K562 (cell line): Measurements from ENCODE around the gene IRF2BP1. TPM values are rescaled to one million over a fixed set of nuclear protein-coding genes. Genes with fewer than 3 reads are reported as not detected.

ENCODE experiments used
- ATAC-seq: fragments of 200-7000 bp; cut with Tn5 transposase; 3 replicates; pipeline ENCODE4 v1.9.1; 2020; ENCODE audit warnings: moderate library complexity
- BruUV-seq: library from RNA; stranded (reverse); fragments of 400-500 nt; replicated peaks from 2 replicates; lab custom pipeline; 2021; lab: Mats Ljungman, UMichigan
- CTCF ChIA-PET: fragments of 300-600 bp; formaldehyde crosslinking; extraction: SDS; loops from one replicate; lab custom pipeline; 2021; ENCODE audit warnings: low intra/inter-chr PET ratio; lab: Yijun Ruan, JAX
- POLR2A ChIA-PET: fragments of 300-600, 350-650 bp; sonication (Branson Sonifier 250); formaldehyde crosslinking; extraction: SDS; loops from one replicate; lab custom pipeline; 2021; ENCODE audit warnings: antibody characterized with exemption, inconsistent platforms; lab: Yijun Ruan, JAX
- DNase-seq, 4 experiments: peaks; one replicate each; pipeline versions ENCODE4 v3.0.0 to v3.0.0-alpha.2; 2011 to 2018; ENCODE audit warnings: low spot score in 3 of 4, mixed read lengths in 3 of 4; ENCODE audit errors: extremely low read depth in 1 of 4
- FAIRE-seq: peaks from 2 replicates; lab custom pipeline; 2011; peaks lifted over from hg19 to GRCh38; lab: Jason Lieb, UNC
- H2AFZ ChIP-seq: 2 replicates; pipeline ENCODE4 v1.6.0; 2011; ENCODE audit warnings: low read depth, low read length, control low read depth, inconsistent platforms
- H3K27ac ChIP-seq: fragments of 200-600 bp; 3 replicates; pipeline ENCODE4 v1.8.0; 2011; ENCODE audit warnings: low read depth, mild to moderate bottlenecking, control low read depth, inconsistent platforms, low read length, moderate library complexity, mixed read lengths; ENCODE audit errors: extremely low read depth
- H3K27me3 ChIP-seq, 2 experiments: fragments of 300-600 bp in 1 of 2; 2 replicates in 1 of 2; 3 replicates in 1 of 2; pipeline versions ENCODE4 v1.6.0 to v1.8.0; 2011; ENCODE audit warnings: inconsistent platforms in 2 of 2, low read length in 2 of 2, mild to moderate bottlenecking in 1 of 2, mixed read lengths in 1 of 2, moderate library complexity in 1 of 2; ENCODE audit not compliant: control insufficient read depth in 2 of 2, insufficient read depth in 2 of 2
- H3K36me3 ChIP-seq: fragments of 300-600 bp; 3 replicates; pipeline ENCODE4 v1.8.0; 2011; ENCODE audit warnings: mild to moderate bottlenecking, low read length, inconsistent platforms; ENCODE audit not compliant: control insufficient read depth, insufficient read depth
- H3K4me1 ChIP-seq, 2 experiments: fragments of 200-600 bp in 1 of 2; replicated peaks in 1 of 2; 2 replicates in 1 of 2; 3 replicates in 1 of 2; pipeline versions ENCODE4 v1.5.1 to v1.8.0; 2011; ENCODE audit warnings: inconsistent platforms in 2 of 2, low read length in 2 of 2, mild to moderate bottlenecking in 1 of 2, mixed read lengths in 1 of 2, moderate library complexity in 1 of 2; ENCODE audit not compliant: control insufficient read depth in 2 of 2, insufficient read depth in 2 of 2
- H3K4me2 ChIP-seq: 2 replicates; pipeline ENCODE4 v1.6.1; 2011; ENCODE audit warnings: low read length, control low read depth, inconsistent platforms, mixed read lengths; ENCODE audit not compliant: insufficient read depth
- H3K4me3 ChIP-seq: fragments of 200-600 bp; sonication (generic), shearing (Covaris generic); 2 replicates; pipeline ENCODE4 v1.5.1; 2016; ENCODE audit warnings: control low read depth, inconsistent platforms
- H3K79me2 ChIP-seq: fragments of 200-600 bp; 3 replicates; pipeline ENCODE4 v1.8.0; 2011; ENCODE audit warnings: low read length, inconsistent platforms; ENCODE audit not compliant: control insufficient read depth, insufficient read depth
- H3K9ac ChIP-seq, 2 experiments: 2 replicates each; pipeline versions ENCODE4 v1.6.0 to v1.6.1; 2011; ENCODE audit warnings: low read depth in 2 of 2, low read length in 2 of 2, control low read depth in 1 of 2, inconsistent platforms in 1 of 2, mild to moderate bottlenecking in 1 of 2, mixed read lengths in 1 of 2; ENCODE audit not compliant: insufficient read depth in 1 of 2
- H3K9me1 ChIP-seq: one replicate; pipeline ENCODE4 v1.6.0; 2011; ENCODE audit warnings: inconsistent platforms, mild to moderate bottlenecking, low read length, moderate library complexity; ENCODE audit not compliant: control insufficient read depth, insufficient read depth
- H3K9me3 ChIP-seq: replicated peaks from 2 replicates; pipeline ENCODE4 v1.5.1; 2011; ENCODE audit warnings: low read depth, low read length, inconsistent platforms; ENCODE audit not compliant: control insufficient read depth, insufficient read depth
- H4K20me1 ChIP-seq: replicated peaks from 2 replicates; pipeline ENCODE4 v1.6.1; 2011; ENCODE audit warnings: low read length, inconsistent platforms, mixed read lengths; ENCODE audit not compliant: control insufficient read depth, insufficient read depth
- CHCHD3 ChIP-seq: fragments of 250-450 bp; sonication (Bioruptor Pico); IDR thresholded peaks from 2 replicates; pipeline ENCODE4 v2.1.2; 2022; ENCODE audit warnings: mild to moderate bottlenecking
- ETS2 ChIP-seq: IDR thresholded peaks from 2 replicates; pipeline ENCODE4 v1.6.1; 2016; ENCODE audit warnings: borderline replicate concordance, missing genetic modification characterization, mild to moderate bottlenecking, moderate library complexity, missing compliant biosample characterization; ENCODE audit not compliant: poor library complexity, severe bottlenecking
- FOXJ2 ChIP-seq: fragments of 200-800 bp; sonication (Bioruptor generic); IDR thresholded peaks from 2 replicates; pipeline ENCODE4 v1.6.1; 2016; ENCODE audit warnings: missing genetic modification characterization, missing compliant biosample characterization
- KLF6 ChIP-seq: fragments of 250-450 bp; sonication (Bioruptor Pico); IDR thresholded peaks from 2 replicates; pipeline ENCODE4 v1.4.0; 2020; ENCODE audit warnings: mild to moderate bottlenecking, moderate library complexity, borderline replicate concordance
- PATZ1 ChIP-seq: fragments of 250-450 bp; sonication (Bioruptor Pico); IDR thresholded peaks from 2 replicates; pipeline ENCODE4 v1.5.0; 2020; ENCODE audit warnings: mild to moderate bottlenecking, borderline replicate concordance
- SREBF2 ChIP-seq: sonication (generic); formaldehyde crosslinking; IDR thresholded peaks from 2 replicates; pipeline ENCODE4 v1.4.0; 2020; ENCODE audit warnings: mild to moderate bottlenecking, missing genetic modification reagents
- TBP ChIP-seq: optimal IDR thresholded peaks from 2 replicates; pipeline ENCODE3; 2011; ENCODE audit warnings: low read depth, low read length, improper control_type of control experiment
- THAP12 ChIP-seq: fragments of 250-450 bp; sonication (Bioruptor Pico); IDR thresholded peaks from 2 replicates; pipeline ENCODE4 v1.9.0; 2021; ENCODE audit warnings: mild to moderate bottlenecking, inconsistent platforms
- ZFP30 ChIP-seq: fragments of 250-450 bp; sonication (Bioruptor Pico); IDR thresholded peaks from 2 replicates; pipeline ENCODE4 v1.8.0; 2022; ENCODE audit warnings: moderate library complexity, mild to moderate bottlenecking, inconsistent platforms, borderline replicate concordance
- ZNF280A ChIP-seq: fragments of 450-650 bp; IDR thresholded peaks from 2 replicates; pipeline ENCODE4 v1.6.1; 2018; ENCODE audit warnings: mild to moderate bottlenecking, low read depth; ENCODE audit not compliant: partially characterized antibody
- WGBS: fragments of 100-300 bp; shearing (Covaris generic); methylation state at CpG from one replicate; pipeline ENCODE4 v1.1.6; 2016; ENCODE audit warnings: low coverage, mixed read lengths; ENCODE audit not compliant: insufficient coverage; ENCODE audit errors: missing lambda C conversion rate; 5-methylcytosine and 5-hydroxymethylcytosine counted together
- in situ Hi-C: fragments of 300-500 bp; cut with MboI; formaldehyde crosslinking; loops from 4 replicates; pipeline ENCODE4 v1.15.0; 2018; ENCODE audit warnings: inconsistent platforms, mixed read lengths
- intact Hi-C: fragments of 100-400 bp; cut with micrococcal nuclease; formaldehyde crosslinking; loops from 2 replicates; pipeline ENCODE4 v1.14.2; 2022
- polyA plus RNA-seq, 8 experiments: library from polyadenylated mRNA; depleted of rRNA in 4 of 8; stranded (reverse) in 5 of 8; unstranded in 3 of 8; fragments of >200 nt; fragmentation: Nextera tagmentation in 2 of 8; fragmentation: Illumina TruSeq in 1 of 8; extraction: Ambion mirVana in 2 of 8; extraction: Trizol in 1 of 8; gene quantifications; 2 replicates each; pipeline versions ENCODE4 v1.2.1 to v1.2.3, GENCODE V29; 2011 to 2014; ENCODE audit warnings: inconsistent platforms in 1 of 8, missing spikeins in 1 of 8
- total RNA-seq, 7 experiments: library from RNA; depleted of rRNA in 6 of 7; stranded (reverse); fragments of >200 nt in 6 of 7; fragmentation: Illumina TruSeq in 2 of 7; extraction: Trizol in 2 of 7; gene quantifications; 2 replicates each; pipeline versions ENCODE4 v1.2.1 to v1.2.3, GENCODE V29; 2011 to 2021; ENCODE audit warnings: low replicate concordance in 1 of 7
- TF ChIP-seq, protein P1 (sequence below): fragments of 450-650 bp; formaldehyde crosslinking; IDR thresholded peaks from 2 replicates; pipeline ENCODE4 v1.4.0; 2022; ENCODE audit warnings: missing genetic modification characterization

The IRF2BP1 gene
- total and polyA plus RNA-seq, 9 of the 15 experiments (the other 6 are each of a cell fraction or from before 2014, with no cell fraction given), result 0.61 to 35.9 (median 3.5) TPM

- FAIRE-seq (no peak), DNase-seq (no peak), ATAC-seq (no peak)
- no peak overlapping the region for H3K4me3 ChIP-seq
- intact Hi-C loops, result loop anchor here (1.0 kb wide), 2 partner anchors 21 to 67 kb away; partner anchors contain the start of gene SYMPK
- H4K20me1 ChIP-seq, result no peaks in the 10 kb centered on the region
- no peaks in the 10 kb centered on the region for H3K27me3 ChIP-seq
- H3K9me1 ChIP-seq, result no peaks in the 10 kb centered on the region
- no TSS peak for BruUV-seq
- H3K4me1 ChIP-seq, result peaks cover 34 to 58% of the 10 kb centered on the region in 2 experiments; a peak in 4 of 5 replicates
- H3K9ac ChIP-seq, result peak overlapping the region in 1 of 2 experiments; percentile 49; a peak in 2 of 4 replicates
- H3K27ac ChIP-seq, result no peak overlapping the region
- no peak overlapping the region for H3K4me2 ChIP-seq
- ChIA-PET POLR2A (interaction anchor here (0.6 to 2.3 kb wide), 2 partner anchors 19 to 21 kb away, joined by 4 to 12 read pairs; partner anchors contain the start of gene MYPOP), CTCF (interaction anchor here (0.5 to 4.9 kb wide), 3 partner anchors 20 to 67 kb away, joined by 3 to 102 read pairs (median 56); partner anchors contain the start of genes FOXA3 and SYMPK)
- peaks cover 25% of the 10 kb centered on the region for H3K79me2 ChIP-seq
- in situ Hi-C loops, result no loop called here
- 89% methylated on average over 17 of the region's 57 CpGs for WGBS
- H2AFZ ChIP-seq, result no peak overlapping the region
- H3K9me3 ChIP-seq, result no peaks in the 10 kb centered on the region
- peaks cover 13% of the 10 kb centered on the region; the same call in 1 of the 3 replicates for H3K36me3 ChIP-seq
- TF ChIP-seq ETS2 (tag) (no peak), TBP (no peak), FOXJ2 (tag) (no peak), KLF6 (CRISPR knock-in tag) (no peak), THAP12 (CRISPR knock-in tag) (0 out of 2 replicates have a peak, but pooled peaks have one; percentile 45), CHCHD3 (no peak), ZNF280A (no peak), PATZ1 (no peak), ZFP30 (CRISPR knock-in tag) (no peak), SREBF2 (no peak)
- TF ChIP-seq, protein P1, sequence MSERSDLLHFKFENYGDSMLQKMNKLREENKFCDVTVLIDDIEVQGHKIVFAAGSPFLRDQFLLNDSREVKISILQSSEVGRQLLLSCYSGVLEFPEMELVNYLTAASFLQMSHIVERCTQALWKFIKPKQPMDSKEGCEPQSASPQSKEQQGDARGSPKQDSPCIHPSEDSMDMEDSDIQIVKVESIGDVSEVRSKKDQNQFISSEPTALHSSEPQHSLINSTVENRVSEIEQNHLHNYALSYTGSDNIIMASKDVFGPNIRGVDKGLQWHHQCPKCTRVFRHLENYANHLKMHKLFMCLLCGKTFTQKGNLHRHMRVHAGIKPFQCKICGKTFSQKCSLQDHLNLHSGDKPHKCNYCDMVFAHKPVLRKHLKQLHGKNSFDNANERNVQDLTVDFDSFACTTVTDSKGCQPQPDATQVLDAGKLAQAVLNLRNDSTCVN (CRISPR knock-in tag), result no peak
These were observed 1.9 kb downstream of the IRF2BP1 start for GRCh38 chr19:45883881-45884681.
